Measurements from ENCODE around the gene ZBTB17.
A peak's percentile ranks its signal among the peaks of the same experiment; 100 is the strongest.

The ZBTB17 gene

DNA sequence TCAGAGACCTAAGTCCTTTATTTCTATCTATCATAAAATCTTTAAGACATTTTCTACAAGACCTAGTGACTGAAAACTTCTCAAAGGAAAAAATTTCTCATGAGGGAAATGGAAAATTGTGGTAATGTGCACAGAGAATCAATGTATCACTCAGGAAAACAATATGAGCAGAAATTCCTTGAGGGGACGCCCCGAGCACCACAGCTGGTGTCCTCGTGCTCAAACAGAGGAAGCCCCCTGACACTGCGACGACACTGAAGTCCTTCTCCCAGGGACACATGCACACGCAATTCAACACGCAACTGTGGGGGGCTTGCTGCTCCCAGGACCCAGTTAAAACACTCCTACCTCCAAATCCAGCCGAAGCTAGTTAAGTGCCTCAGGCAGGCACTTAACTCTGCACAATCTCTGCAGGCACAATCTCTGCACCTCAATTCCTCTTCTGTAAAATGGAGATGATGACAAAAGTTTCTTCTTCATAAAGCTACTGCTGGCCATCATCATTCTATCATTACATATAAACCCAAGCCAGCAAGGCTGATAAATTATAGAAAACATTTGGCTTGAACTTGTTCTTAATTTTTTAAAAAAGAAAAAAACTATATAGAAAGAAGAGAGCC, 16.0 kb downstream of the ZBTB17 start:
- no peak for DNase-seq

DNA sequence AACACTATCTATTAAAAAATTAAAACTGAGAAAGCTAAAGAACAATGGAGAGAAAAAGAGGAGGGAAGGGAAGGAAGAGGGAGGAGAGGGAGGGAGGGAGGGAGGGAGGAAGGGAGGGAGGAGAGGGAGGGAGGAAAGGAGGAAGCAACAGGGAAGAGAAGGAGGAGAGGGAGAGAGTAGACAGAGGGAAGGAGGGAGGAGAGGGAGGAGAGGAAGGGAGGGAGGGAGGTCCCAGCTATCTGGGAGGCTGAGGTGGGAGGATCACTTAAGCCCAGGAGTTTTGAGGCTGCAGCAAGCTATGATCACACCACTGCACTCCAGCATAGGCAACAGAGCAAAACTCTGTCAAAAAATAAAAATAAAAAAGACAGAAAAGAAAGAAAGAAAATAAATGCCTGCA, 16.5 kb downstream of the ZBTB17 start:
- DNase-seq = no peak

- no peak for DNase-seq
These were observed 17.1 kb downstream of the ZBTB17 start for GRCh38 chr1:15958793-15959192.

- no peak for DNase-seq
These were observed 17.8 kb downstream of the ZBTB17 start for GRCh38 chr1:15958111-15958510.

DNA sequence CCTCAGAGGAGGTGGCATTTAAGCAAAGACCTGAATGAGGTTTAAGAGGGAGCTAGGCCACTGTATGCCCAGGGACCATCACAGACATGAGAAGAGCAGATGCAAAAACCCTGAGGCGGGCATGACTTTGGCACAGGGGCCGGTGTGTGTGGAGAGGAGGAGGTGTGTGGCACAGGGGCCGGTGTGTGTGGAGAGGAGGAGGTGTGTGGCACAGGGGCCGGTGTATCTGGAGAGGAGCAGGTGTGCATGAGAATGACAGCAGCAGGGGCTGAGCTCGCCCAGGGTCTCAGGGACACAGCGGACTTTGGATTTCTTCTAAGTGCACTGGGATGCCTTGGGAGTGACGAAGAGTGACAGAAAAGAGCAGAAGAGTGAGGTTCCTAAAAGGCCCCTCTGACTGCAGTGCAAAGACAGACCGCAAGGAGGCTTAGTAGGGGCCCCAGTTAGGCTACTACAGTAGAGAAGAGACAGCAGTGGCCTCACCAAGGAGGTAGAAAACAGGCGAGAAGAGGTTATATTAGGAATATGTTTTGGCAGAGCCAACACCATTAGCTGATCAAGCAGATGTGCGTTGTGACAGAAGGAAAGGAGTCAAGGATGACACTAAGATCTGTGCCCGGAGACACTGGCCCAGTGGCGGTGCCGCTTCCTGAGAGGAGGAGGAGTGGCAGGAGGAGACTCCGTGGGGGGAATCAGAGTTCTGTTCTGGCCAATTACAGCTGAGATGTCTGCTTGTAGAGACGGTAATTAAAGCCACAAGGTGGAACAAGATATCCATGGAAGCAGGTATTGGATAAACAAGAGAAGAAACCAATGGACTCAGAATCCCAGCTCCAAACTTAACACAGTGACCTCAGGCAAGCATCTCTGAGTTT, 18.4 kb downstream of the ZBTB17 start:
- peak; percentile 7 for DNase-seq

DNA sequence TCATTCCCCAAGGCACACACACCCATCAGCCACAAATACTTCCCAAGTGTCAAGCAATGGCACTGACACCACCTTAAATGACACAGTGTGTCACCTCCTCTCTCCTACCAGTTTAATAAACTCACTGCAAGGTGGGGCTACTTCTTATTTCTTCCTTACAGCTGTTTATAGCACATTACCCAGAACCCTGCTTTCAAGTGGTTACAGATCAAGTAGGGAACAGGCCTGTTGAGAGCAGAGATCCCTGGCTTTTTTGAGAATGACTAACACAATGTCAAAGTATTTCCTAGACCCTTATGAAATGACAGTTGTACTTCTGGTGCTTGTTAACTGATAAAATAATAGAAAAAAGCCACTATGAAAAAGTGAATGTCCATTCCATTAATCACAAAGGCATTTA, 19.8 kb downstream of the ZBTB17 start:
- DNase-seq = peak; percentile 30

- DNase-seq = no peak
These were observed 20.3 kb downstream of the ZBTB17 start for GRCh38 chr1:15955552-15955951.

GRCh38 chr1:15954316-15954715, 21.6 kb downstream of the ZBTB17 start:
- no peak for DNase-seq

GRCh38 chr1:15953791-15954241, 22.1 kb downstream of the ZBTB17 start:
- DNase-seq = peak; percentile 43

DNA sequence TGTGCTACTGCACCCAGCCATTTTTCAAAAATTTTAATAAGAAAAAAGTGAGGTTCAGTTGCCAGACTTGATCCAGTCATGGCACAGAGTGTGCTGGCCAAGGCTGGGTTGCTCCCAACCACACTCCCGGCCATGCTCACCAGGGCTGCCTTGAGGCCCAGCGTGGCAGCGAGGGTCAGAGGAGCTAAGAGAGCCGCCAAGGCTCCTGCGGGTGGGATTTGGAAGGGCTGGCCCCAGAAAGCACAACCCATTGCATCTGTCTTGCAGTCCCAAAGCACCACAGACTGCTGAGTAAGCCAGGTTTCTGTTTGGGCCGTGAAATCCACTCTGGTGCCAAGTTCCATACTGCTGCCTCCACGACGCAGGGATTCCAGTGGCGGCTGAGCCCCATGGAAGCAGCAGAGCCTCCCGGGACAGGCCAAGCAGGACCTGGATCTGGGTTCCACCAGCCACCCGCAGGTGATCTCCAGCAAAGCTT, 22.6 kb downstream of the ZBTB17 start:
- DNase-seq = no peak

GRCh38 chr1:15952317-15953258, 23.3 kb downstream of the ZBTB17 start:
- DNase-seq = peak; percentile 88

DNA sequence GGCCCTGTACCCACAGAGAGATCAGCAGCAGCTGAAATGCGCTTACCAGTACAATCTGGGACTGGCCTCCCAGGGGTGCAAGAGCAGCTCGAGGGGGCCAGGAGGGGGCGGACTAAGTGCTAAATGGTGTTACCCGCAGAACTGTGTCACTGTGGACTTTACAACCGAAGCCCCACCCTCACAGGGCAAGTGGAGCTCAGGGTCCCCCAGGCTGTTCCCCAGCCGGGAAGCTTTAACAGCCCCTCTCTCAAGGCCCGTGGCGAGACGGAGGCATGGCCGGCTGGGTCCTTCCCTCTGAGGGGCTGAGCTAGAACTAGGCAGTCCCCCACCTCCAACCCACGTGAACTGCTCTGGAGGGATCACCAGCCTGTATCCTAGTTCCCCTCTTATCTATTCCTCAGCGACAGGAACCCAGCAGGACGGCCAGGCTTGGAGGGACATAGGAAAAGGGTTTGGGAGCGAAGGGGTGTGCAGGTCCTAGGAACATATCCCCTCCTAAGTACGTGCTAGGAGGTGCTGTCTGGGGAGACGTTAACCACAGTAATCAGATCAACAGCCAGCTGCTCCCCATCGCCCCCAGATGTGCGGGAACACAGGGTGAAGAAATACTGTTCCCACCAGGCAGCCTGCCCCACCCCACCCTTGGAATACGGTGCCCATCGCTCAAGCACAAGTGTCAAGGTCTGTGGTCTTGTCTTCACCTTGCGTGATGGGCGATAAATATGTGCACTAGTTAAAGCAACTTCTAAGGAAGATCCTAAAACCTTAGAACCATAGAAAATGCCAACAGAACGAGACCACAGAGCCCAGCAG, 24.4 kb downstream of the ZBTB17 start:
- peak; percentile 38 for DNase-seq

DNA sequence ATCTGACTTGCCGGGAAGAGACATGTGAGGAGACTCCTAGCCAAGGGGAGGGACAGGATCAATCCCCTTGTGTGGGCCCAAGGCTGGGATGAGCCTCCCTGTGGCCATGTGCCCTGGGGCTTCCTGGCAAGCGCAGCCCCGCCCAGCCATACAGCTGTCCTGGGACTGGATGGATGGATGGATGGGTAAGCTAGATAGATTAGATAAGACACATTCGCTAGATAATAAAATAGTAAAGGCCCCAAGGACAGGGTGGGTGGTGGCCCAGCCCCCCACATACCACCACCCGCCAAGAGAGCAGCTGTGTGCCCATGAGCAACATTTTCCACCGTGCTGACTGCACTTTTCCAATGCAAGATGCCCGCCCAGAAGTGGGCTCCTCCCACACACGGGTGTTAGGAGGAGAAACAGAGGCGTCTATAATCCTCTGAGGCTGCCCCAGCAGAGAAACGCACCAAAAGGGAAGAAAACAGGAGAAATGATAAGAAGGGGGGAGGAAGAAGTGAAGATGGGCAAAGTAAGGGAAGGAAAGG, 25.1 kb downstream of the ZBTB17 start:
- DNase-seq = peak; percentile 82

DNA sequence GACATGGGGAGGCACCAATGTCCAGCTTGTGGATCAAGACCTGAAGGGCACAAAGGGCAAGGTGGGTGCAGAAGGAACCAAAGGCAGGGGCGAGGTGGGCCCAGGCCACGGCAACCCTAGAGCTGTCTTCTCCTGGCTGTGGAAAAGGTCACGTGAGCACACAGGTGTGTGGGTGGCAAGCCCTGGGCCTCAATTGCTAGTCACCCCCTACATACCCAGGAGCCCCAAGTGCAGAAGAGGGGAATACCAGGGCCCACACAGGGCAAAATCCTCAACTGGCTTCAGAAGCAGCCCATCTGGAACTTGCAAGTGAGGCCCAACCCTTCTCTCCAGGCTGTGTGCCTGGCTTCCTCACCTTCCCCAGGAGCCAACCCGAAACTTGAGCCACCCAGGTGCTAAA, 25.6 kb downstream of the ZBTB17 start:
- no peak for DNase-seq

- peak; percentile 66 for DNase-seq
These were observed 26.3 kb downstream of the ZBTB17 start for GRCh38 chr1:15949453-15950245.

GRCh38 chr1:15948595-15949452, 27.1 kb downstream of the ZBTB17 start:
- DNase-seq = peak; percentile 36

DNA sequence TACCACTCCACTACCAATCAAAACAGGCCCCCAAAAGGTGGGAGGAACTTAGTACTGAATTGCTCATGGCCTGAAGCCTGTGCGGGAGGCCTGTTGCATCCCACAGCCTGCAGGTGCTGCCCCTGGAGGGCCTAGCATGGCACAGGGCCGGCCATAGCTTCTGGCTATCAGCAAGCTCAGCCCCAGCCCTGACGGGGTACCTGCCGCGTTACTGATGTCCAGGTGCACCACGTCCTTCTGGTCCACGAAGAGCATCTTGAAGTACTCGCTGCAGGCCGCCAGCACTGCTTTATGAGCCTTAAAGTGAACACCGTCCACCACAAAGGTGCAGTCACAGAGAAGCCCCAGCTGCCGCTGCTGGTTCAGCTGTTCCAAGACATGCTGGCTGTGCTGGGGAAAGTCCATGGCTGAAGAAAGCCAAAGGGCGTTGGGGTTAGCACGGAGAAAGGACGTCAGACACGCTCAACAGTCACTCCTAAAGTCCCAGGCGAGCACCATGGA, 27.8 kb downstream of the ZBTB17 start:
- no peak for DNase-seq

DNA sequence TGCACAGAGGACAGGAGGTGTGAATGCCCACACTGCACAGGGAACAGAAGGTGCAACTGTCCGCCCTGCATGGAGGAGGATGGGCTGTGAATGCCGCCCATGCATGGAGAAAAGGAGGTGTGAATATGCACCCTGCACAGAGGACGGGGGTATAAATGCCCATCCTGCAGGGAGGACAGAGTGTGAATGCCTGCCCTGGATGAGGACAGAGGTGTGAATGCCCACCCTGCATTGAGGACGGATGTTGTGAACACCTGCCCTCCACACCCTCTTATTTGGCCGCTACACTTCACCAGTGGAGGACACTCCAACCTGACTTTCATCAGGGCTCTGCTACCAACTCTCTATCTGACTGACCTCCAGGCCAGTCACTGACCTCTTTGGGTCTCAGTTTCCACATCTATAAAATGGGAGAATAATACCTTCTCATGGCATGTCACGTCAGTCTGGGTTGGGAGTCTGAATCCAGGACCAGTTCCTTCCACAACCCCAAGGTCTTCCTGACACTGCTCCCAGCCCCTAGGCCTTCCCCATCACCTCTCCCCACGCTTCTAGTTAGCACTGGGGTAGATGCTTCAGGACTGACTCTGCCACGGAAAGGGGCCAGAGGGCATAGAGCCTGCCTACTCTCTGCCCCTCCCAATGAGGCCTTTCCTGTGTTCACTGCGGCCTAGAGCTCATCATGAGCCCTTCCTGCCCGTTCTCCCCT, 28.4 kb downstream of the ZBTB17 start:
- DNase-seq = no peak
